ENCODE data around the gene CAPN10. TPM values are rescaled to one million over a fixed set of nuclear protein-coding genes. Genes with fewer than 3 reads are reported as not detected.
A peak's percentile ranks its signal among the peaks of the same experiment; 100 is the strongest.
"Not testable (repeated sequence)": the region's sequence is repeated elsewhere in the genome, so short reads cannot be mapped to it uniquely, and the experiment has no call there.

The CAPN10 gene, protein sequence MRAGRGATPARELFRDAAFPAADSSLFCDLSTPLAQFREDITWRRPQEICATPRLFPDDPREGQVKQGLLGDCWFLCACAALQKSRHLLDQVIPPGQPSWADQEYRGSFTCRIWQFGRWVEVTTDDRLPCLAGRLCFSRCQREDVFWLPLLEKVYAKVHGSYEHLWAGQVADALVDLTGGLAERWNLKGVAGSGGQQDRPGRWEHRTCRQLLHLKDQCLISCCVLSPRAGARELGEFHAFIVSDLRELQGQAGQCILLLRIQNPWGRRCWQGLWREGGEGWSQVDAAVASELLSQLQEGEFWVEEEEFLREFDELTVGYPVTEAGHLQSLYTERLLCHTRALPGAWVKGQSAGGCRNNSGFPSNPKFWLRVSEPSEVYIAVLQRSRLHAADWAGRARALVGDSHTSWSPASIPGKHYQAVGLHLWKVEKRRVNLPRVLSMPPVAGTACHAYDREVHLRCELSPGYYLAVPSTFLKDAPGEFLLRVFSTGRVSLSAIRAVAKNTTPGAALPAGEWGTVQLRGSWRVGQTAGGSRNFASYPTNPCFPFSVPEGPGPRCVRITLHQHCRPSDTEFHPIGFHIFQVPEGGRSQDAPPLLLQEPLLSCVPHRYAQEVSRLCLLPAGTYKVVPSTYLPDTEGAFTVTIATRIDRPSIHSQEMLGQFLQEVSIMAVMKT
- 37.2 TPM for total RNA-seq

DNA sequence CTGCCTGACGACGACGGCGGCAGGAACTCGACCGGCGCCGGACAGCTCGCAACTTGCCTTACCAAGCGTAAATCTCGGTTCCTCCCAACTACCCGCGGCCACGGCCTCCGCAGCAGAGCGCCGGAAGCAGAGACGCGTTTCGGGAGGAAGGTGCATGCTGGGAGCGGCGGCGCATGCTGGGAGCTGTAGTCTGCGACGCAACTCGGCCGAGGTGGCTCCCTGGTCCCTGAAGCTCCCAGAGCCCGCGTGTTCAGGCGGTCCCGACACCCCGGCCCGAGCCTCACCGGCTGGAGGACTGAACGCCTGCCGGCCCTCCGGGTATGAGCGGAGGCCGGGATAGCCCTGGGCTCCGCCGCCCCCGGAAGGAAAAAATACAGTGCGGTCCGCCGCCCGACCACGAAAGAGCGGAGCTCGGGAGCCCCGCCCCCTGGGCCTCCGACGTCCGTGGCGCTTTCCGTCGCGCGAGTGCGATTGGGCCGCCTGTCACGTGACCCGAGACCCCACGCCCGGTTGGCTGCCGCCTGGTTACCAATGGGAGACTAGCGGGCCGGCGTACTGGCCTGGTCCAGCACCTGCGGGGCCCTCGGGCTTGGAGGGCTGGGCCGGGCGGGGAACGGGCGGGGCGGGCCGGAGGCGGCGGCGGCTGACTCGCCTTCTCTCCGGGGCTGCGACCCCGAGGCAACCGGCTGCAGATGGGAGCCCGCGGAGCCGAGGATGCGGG lies at the start of gene CAPN10:
Gene CAPN10, plus strand, starts transcription at position 537 of the 721 bp plus-strand sequence. Its CDS starts 178 bp downstream, at position 715.
- intact Hi-C loops (cut with DNase I) = no loop called here
- ATAC-seq = peak; percentile 98
- DNase-seq (ENCODE audit: low spot score) = peak; percentile 99

- intact Hi-C loops (cut with DNase I) = no loop called here
- no peak for ATAC-seq
- DNase-seq (ENCODE audit: low spot score) = no peak
These were observed 48.3 kb upstream of the CAPN10 start for GRCh38 chr2:240538031-240538780.

- ATAC-seq; intact Hi-C loops (cut with DNase I); DNase-seq (ENCODE audit: low spot score): not testable (repeated sequence)
These were observed 47.4 kb upstream of the CAPN10 start for GRCh38 chr2:240539101-240539500.

DNA sequence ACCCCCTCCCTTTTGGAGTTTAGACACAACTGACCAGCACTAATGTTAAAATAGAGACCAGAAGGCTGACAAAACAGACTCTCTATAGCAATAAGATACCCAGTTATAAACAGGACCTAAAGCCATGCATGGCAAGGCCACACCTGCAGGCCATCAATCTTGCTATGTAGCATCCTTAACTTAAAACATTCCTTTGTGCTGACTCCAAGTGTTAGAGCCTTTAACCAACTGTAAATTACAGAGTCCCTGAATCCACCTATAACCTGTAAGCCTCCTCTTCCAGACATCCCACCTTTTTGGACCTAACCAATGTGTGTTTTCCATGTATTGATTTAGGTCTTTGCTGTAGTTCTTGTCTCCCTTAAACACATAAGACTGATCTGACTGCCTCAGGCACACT lies 46.6 kb upstream of the CAPN10 start:
- intact Hi-C loops (cut with DNase I) = no loop called here
- no peak for ATAC-seq
- no peak for DNase-seq (ENCODE audit: low spot score)

- intact Hi-C loops (cut with DNase I) = no loop called here
- no peak for DNase-seq (ENCODE audit: low spot score)
- ATAC-seq = no peak
These were observed 35.2 kb upstream of the CAPN10 start for GRCh38 chr2:240551288-240551687.

DNA sequence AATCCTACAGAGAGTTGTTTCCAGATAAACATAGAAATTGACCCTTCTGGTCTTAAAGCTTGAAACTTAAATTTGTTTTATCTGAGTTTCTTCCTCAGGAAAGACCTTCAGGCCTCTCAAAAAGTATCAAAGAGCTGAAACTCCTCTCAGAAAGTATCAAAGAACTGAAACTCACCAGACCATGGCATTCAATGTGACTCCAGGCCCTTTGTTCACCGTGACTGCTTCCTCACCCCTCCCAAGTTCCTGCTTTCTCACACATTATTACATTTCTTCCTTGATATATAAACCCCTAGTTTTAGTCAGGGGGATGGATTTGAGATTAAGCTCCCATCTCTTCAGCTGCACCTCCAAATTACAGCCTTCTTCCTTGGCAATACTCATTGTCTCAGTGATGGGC lies 34.7 kb upstream of the CAPN10 start:
- ATAC-seq = no peak
- no peak for DNase-seq (ENCODE audit: low spot score)
- intact Hi-C loops (cut with DNase I) = no loop called here

GRCh38 chr2:240553956-240554480 lies 32.5 kb upstream of the CAPN10 start:
- intact Hi-C loops (cut with DNase I) = no loop called here
- DNase-seq (ENCODE audit: low spot score) (no peak), ATAC-seq (no peak)

DNA sequence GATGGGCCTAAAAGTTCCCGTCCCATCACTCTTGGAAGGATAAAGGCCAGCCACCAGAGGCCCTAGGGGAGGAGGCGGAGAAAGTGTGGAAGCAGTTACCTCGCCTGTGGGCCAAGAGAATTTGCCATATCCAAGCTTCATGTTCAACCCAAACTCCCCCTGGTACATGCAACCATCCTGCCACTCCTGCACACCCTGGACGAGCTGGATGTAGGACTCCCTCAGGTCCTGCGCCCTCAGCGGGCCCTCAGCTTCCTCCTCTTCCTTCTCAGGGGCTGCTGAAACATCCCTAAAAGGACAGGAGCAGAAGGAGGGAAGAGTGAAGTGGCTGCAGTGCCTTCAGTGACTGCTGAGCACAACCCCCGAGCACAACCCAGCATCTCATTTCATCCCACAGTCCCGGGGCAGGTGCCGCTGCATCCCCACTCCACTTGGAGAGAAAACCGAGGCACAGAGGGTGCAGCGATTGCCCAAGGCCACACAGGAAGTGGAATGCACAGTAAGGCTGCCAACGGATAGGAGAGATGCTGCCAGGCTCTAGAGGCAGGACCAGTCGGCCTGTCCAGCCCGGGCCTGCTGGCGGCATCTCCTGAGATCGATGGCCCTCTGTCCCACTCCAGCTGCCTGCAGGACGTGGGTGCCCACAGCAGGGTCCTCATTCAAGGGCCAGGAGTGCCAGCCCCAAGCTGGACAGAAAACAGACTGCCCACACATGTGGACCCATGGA lies 31.6 kb upstream of the CAPN10 start:
- no peak for DNase-seq (ENCODE audit: low spot score)
- intact Hi-C loops (cut with DNase I) = no loop called here

GRCh38 chr2:240555541-240556250 lies 30.8 kb upstream of the CAPN10 start:
- ATAC-seq (no peak), DNase-seq (ENCODE audit: low spot score) (no peak)
- intact Hi-C loops (cut with DNase I) = no loop called here

More for the DNA sequence above, 31.6 kb upstream of the CAPN10 start:
- ATAC-seq = no peak

DNA sequence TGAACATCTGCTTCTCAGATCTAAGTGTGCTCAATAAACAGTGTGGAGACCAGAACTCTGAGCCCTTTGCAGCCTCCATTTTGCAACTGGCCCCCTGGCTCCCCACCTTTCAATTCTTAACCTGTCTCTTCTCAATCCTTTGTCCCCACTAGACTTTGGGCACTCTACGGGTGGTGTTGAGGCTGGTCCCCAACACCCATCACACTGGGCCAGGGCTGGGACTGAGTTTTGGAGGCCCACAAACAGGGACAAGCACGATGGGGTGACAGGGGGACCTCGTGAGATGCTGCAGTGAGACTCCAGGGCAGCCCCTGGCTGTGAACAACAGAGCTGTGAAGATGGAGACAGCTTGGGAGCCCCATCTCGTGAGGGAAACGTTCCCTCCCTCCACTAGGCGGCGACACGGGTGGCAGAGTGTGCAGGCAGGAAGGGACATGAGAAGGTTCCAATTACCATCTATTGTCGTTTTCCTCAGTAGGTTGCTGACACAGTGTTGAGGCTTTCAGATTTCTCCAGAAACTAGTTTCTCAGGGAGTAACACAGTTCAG lies 29.9 kb upstream of the CAPN10 start:
- intact Hi-C loops (cut with DNase I) = no loop called here
- no peak for ATAC-seq
- no peak for DNase-seq (ENCODE audit: low spot score)

GRCh38 chr2:240557101-240557751 lies 29.3 kb upstream of the CAPN10 start:
- ATAC-seq = no peak
- intact Hi-C loops (cut with DNase I) = no loop called here
- DNase-seq (ENCODE audit: low spot score) = peak; percentile 65

GRCh38 chr2:240557808-240558207 lies 28.7 kb upstream of the CAPN10 start, which contains the start of gene ANKMY1:
Gene ANKMY1 (minus strand): TSS chr2:240557988. CDS start chr2:240557335, 653 bp downstream.
- ATAC-seq (no peak), DNase-seq (ENCODE audit: low spot score) (peak; percentile 77)
- intact Hi-C loops (cut with DNase I) = no loop called here

GRCh38 chr2:240558236-240558761 lies 28.2 kb upstream of the CAPN10 start:
- ATAC-seq (no peak), DNase-seq (ENCODE audit: low spot score) (no peak)
- intact Hi-C loops (cut with DNase I) = no loop called here

GRCh38 chr2:240559286-240559685 lies 27.2 kb upstream of the CAPN10 start:
- intact Hi-C loops (cut with DNase I) = no loop called here
- ATAC-seq = no peak
- DNase-seq (ENCODE audit: low spot score) = no peak

GRCh38 chr2:240560084-240560479 lies 26.5 kb upstream of the CAPN10 start, which contains the start of gene DUSP28:
Gene DUSP28 (plus strand): TSS chr2:240560357. CDS start chr2:240560685, 328 bp downstream.
- DNase-seq (ENCODE audit: low spot score) (peak; percentile 95), ATAC-seq (peak; percentile 88)
- intact Hi-C loops (cut with DNase I) = no loop called here

All from sciatic nerve (tissue), 2 donors.